H1 (cell line): ENCODE measurements around the gene RCSD1.

Experiments
- BACH1 ChIP-seq: IDR thresholded peaks from 2 replicates; pipeline ENCODE4 v1.6.1; 2012; ENCODE audit warnings: low read length, improper control_type of control experiment
- CREB1 ChIP-seq: IDR thresholded peaks from 2 replicates; pipeline ENCODE4 v1.6.1; 2012; ENCODE audit warnings: inconsistent platforms
- EP300 ChIP-seq, 2 experiments: IDR thresholded peaks; 1 replicate in 1 of 2; 2 replicates in 1 of 2; pipeline ENCODE4 v1.6.1; 2011 to 2012; ENCODE audit warnings: low read depth in 2 of 2, low read length in 2 of 2, mild to moderate bottlenecking in 2 of 2, borderline replicate concordance in 1 of 2, inconsistent platforms in 1 of 2, moderate library complexity in 1 of 2
- EZH2 ChIP-seq: fragments of 200-600 bp; sonication (generic); IDR thresholded peaks from 2 replicates; pipeline ENCODE4 v1.7.1; 2012; ENCODE audit warnings: low read depth, mild to moderate bottlenecking, moderate library complexity, low read length, inconsistent platforms; ENCODE audit not compliant: severe bottlenecking
- GABPA ChIP-seq: IDR thresholded peaks from 2 replicates; pipeline ENCODE4 v1.6.1; 2011; ENCODE audit warnings: mild to moderate bottlenecking, low read length, moderate library complexity, borderline replicate concordance; ENCODE audit not compliant: insufficient read depth
- POLR2A ChIP-seq, 2 experiments: IDR thresholded peaks; 1 replicate in 1 of 2; 2 replicates in 1 of 2; pipeline ENCODE4 v1.6.1; 2011; ENCODE audit warnings: low read depth in 2 of 2, low read length in 2 of 2, mild to moderate bottlenecking in 2 of 2; ENCODE audit errors: control extremely low read depth in 1 of 2
- POLR2AphosphoS5 ChIP-seq: IDR thresholded peaks from 2 replicates; pipeline ENCODE4 v1.6.1; 2011; ENCODE audit warnings: low read depth, low read length
- TF ChIP-seq, protein P1 (sequence below), 3 experiments: IDR thresholded peaks; 1 replicate in 2 of 3; 2 replicates in 1 of 3; pipeline versions ENCODE4 v1.5.1 to v1.6.1; 2011; ENCODE audit warnings: low read length in 3 of 3, mild to moderate bottlenecking in 3 of 3, inconsistent platforms in 2 of 3, low read depth in 1 of 3, moderate library complexity in 1 of 3; ENCODE audit not compliant: insufficient read depth in 1 of 3; ENCODE audit errors: control extremely low read depth in 1 of 3

DNA sequence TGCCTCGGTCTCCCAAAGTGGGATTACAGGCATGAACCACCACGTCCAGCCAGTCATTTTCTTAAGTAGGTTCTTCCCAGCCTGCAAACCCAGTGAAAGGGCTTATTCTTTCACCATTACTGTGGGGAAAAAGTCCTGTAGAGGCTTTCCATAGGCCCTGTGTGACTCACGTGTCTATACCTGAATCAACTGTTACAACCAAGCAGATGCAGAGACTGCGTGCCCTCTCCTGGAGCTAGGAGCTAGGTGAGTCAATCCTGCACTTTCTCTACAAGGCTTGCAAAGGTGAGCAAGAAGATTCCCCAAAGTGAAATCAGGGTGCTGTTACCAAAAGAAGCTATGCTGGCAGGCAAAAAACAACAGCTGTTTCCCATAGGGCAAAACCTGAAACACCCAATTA, 77.9 kb downstream of the RCSD1 start:
- TF ChIP-seq EP300 (IDR thresholded peaks at IDR 0.05; ENCODE audit: borderline replicate concordance in 1 of 2, low read depth in 2 of 2, low read length in 2 of 2) = no peak
- TF ChIP-seq GABPA = no peak
- TF ChIP-seq POLR2AphosphoS5 = no peak
- TF ChIP-seq CREB1 = no peak
- TF ChIP-seq, protein P1, sequence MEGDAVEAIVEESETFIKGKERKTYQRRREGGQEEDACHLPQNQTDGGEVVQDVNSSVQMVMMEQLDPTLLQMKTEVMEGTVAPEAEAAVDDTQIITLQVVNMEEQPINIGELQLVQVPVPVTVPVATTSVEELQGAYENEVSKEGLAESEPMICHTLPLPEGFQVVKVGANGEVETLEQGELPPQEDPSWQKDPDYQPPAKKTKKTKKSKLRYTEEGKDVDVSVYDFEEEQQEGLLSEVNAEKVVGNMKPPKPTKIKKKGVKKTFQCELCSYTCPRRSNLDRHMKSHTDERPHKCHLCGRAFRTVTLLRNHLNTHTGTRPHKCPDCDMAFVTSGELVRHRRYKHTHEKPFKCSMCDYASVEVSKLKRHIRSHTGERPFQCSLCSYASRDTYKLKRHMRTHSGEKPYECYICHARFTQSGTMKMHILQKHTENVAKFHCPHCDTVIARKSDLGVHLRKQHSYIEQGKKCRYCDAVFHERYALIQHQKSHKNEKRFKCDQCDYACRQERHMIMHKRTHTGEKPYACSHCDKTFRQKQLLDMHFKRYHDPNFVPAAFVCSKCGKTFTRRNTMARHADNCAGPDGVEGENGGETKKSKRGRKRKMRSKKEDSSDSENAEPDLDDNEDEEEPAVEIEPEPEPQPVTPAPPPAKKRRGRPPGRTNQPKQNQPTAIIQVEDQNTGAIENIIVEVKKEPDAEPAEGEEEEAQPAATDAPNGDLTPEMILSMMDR (IDR thresholded peaks at IDR 0.05; ENCODE audit: control extremely low read depth in 1 of 3, insufficient read depth in 1 of 3, low read depth in 1 of 3, low read length in 3 of 3) = no peak
- TF ChIP-seq EZH2 = no peak
- no peak for TF ChIP-seq POLR2A (IDR thresholded peaks at IDR 0.05; ENCODE audit: control extremely low read depth in 1 of 2, low read depth in 2 of 2, low read length in 2 of 2)
- TF ChIP-seq BACH1 = no peak
